22Rv1 (cell line): ENCODE results near the gene DNM3.
"Not testable (repeated sequence)": the region's sequence is repeated elsewhere in the genome, so short reads cannot be mapped to it uniquely, and the experiment has no call there.

Experiments
- CTCF ChIP-seq: fragments of 450-650 bp; IDR thresholded peaks from 2 replicates; pipeline ENCODE4 v1.5.1; 2017; ENCODE audit warnings: mild to moderate bottlenecking
- ZFX ChIP-seq: fragments of 450-650 bp; IDR thresholded peaks from 2 replicates; pipeline ENCODE4 v1.6.1; 2017; ENCODE audit warnings: antibody characterized with exemption, borderline replicate concordance

- not testable (repeated sequence) for TF ChIP-seq CTCF, ZFX
These were observed 183.8 kb downstream of the DNM3 start for GRCh38 chr1:172024944-172025738.
